OCI-LY7 (cell line): ENCODE data around the gene ENO4. TPM values are rescaled to one million over a fixed set of nuclear protein-coding genes. Genes with fewer than 3 reads are reported as not detected.

ENCODE experiments used
- BruUV-seq: library from RNA; stranded (reverse); fragments of 400-500 nt; replicated peaks from 2 replicates; lab custom pipeline; 2021; lab: Mats Ljungman, UMichigan
- CTCF ChIA-PET: fragments of 300-600 bp; sonication (Branson Sonifier 250); formaldehyde crosslinking; loops from one replicate; lab custom pipeline; 2022; ENCODE audit warnings: antibody characterized with exemption; ENCODE audit not compliant: unreplicated experiment; lab: Charles Lee
- POLR2A ChIA-PET: fragments of 300-600 bp; sonication (Branson Sonifier 250); formaldehyde crosslinking; loops from one replicate; lab custom pipeline; 2022; ENCODE audit warnings: antibody characterized with exemption; lab: Charles Lee
- DNase-seq: peaks from one replicate; pipeline ENCODE4 v3.0.0-alpha.2; 2015; ENCODE audit warnings: low spot score
- H2AFZ ChIP-seq: fragments of 200-600 bp; sonication (generic), shearing (Covaris generic); 2 replicates; pipeline ENCODE4 v1.6.1; 2014; ENCODE audit warnings: mild to moderate bottlenecking, antibody characterized with exemption, low read length, moderate library complexity
- H3K27ac ChIP-seq: fragments of 200-600 bp; sonication (generic); 2 replicates; pipeline ENCODE4 v1.5.1; 2014; ENCODE audit warnings: mixed run types, low read depth, mild to moderate bottlenecking, moderate library complexity, low read length, inconsistent platforms; ENCODE audit not compliant: poor library complexity, severe bottlenecking
- H3K36me3 ChIP-seq: fragments of 200-600 bp; sonication (generic); 2 replicates; pipeline ENCODE4 v1.6.1; 2014; ENCODE audit warnings: mild to moderate bottlenecking, antibody characterized with exemption, low read length, moderate library complexity, mixed read lengths; ENCODE audit not compliant: insufficient read depth
- H3K4me1 ChIP-seq: fragments of 200-600 bp; sonication (generic); 2 replicates; pipeline ENCODE4 v1.5.1; 2014; ENCODE audit warnings: mild to moderate bottlenecking, low read length; ENCODE audit not compliant: insufficient read depth, poor library complexity, severe bottlenecking
- H3K4me2 ChIP-seq: fragments of 200-600 bp; sonication (generic); 2 replicates; pipeline ENCODE4 v1.6.1; 2014; ENCODE audit warnings: mild to moderate bottlenecking, low read length
- H3K4me3 ChIP-seq: fragments of 200-600 bp; sonication (generic); 2 replicates; pipeline ENCODE4 v1.5.1; 2014; ENCODE audit warnings: mild to moderate bottlenecking, low read depth, low read length; ENCODE audit not compliant: poor library complexity, severe bottlenecking
- H3K79me2 ChIP-seq: fragments of 200-600 bp; sonication (generic); 2 replicates; pipeline ENCODE4 v1.6.1; 2016; ENCODE audit warnings: low read depth, mild to moderate bottlenecking, low read length, moderate library complexity, mixed read lengths; ENCODE audit not compliant: insufficient read depth
- H3K9me2 ChIP-seq: fragments of 200-600 bp; sonication (generic); 2 replicates; pipeline ENCODE4 v1.6.1; 2016; ENCODE audit warnings: mild to moderate bottlenecking, low read length, mixed read lengths; ENCODE audit not compliant: insufficient read depth
- H3K9me3 ChIP-seq: fragments of 200-600 bp; sonication (generic); 2 replicates; pipeline ENCODE4 v1.6.1; 2014; ENCODE audit warnings: mild to moderate bottlenecking, mixed run types, low read length, mixed read lengths
- H4K20me1 ChIP-seq: fragments of 200-600 bp; sonication (generic); 2 replicates; pipeline ENCODE4 v1.6.1; 2014; ENCODE audit warnings: mild to moderate bottlenecking, antibody characterized with exemption, low read length, moderate library complexity, mixed read lengths; ENCODE audit not compliant: insufficient read depth
- EZH2phosphoT487 ChIP-seq: fragments of 200-600 bp; sonication (generic); IDR thresholded peaks from 2 replicates; pipeline ENCODE4 v1.6.1; 2018; ENCODE audit warnings: low read depth, borderline replicate concordance, mild to moderate bottlenecking, mixed run types, antibody characterized with exemption, low read length, moderate library complexity, mixed read lengths
- intact Hi-C: fragments of 100-400 bp; cut with micrococcal nuclease; formaldehyde crosslinking; loops from one replicate; pipeline ENCODE4 v1.10.0; 2022; ENCODE audit not compliant: unreplicated experiment
- total RNA-seq, 2 experiments: library from RNA; depleted of rRNA in 1 of 2; stranded (reverse); fragments of >200 nt in 1 of 2; shearing (Covaris generic) in 1 of 2; gene quantifications; 2 replicates each; pipeline ENCODE4 v1.2.3, GENCODE V29; 2014 to 2022
- TF ChIP-seq, protein P1 (sequence below): fragments of 200-600 bp; sonication (generic); conservative IDR thresholded peaks from 2 replicates; pipeline ENCODE4 v1.5.1; 2014; ENCODE audit warnings: mild to moderate bottlenecking, antibody characterized with exemption, low read length, moderate library complexity, mixed read lengths

Gene ENO4
- total RNA-seq, 2 experiments from 2014 or later, result not detected

DNA sequence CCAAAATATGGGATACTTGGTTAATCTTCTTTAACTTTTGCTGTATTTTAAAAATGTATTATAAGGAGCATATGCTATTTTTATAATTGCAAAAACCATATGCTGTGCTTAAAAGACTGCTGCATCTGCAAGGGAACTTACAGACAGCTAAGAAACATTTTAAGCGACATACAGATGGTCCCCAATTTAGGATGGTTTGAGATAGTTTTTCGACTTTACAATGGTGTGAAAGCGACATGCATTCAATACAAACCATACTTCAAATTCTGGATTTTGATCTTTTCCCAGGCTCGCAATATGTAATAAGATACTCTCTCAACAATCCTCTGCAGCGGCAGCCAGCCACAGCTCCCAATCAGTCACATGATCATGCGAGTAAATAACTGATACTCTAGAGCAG, 82.5 kb downstream of the ENO4 start:
- H3K9me3 ChIP-seq, result no peaks in the 10 kb centered on the region
- H3K4me1 ChIP-seq, result no peaks in the 10 kb centered on the region
- H3K4me2 ChIP-seq, result no peak overlapping the region
- TF ChIP-seq, protein P1, sequence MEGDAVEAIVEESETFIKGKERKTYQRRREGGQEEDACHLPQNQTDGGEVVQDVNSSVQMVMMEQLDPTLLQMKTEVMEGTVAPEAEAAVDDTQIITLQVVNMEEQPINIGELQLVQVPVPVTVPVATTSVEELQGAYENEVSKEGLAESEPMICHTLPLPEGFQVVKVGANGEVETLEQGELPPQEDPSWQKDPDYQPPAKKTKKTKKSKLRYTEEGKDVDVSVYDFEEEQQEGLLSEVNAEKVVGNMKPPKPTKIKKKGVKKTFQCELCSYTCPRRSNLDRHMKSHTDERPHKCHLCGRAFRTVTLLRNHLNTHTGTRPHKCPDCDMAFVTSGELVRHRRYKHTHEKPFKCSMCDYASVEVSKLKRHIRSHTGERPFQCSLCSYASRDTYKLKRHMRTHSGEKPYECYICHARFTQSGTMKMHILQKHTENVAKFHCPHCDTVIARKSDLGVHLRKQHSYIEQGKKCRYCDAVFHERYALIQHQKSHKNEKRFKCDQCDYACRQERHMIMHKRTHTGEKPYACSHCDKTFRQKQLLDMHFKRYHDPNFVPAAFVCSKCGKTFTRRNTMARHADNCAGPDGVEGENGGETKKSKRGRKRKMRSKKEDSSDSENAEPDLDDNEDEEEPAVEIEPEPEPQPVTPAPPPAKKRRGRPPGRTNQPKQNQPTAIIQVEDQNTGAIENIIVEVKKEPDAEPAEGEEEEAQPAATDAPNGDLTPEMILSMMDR, result no peak
- TF ChIP-seq EZH2phosphoT487, result no peak
- no peaks in the 10 kb centered on the region for H3K9me2 ChIP-seq
- H4K20me1 ChIP-seq, result no peaks in the 10 kb centered on the region
- ChIA-PET POLR2A (no interaction called here), CTCF (no interaction called here)
- DNase-seq, result no peak
- H3K36me3 ChIP-seq, result no peaks in the 10 kb centered on the region
- H3K4me3 ChIP-seq, result no peak overlapping the region
- intact Hi-C loops, result no loop called here
- no peaks in the 10 kb centered on the region for H3K79me2 ChIP-seq
- H3K27ac ChIP-seq, result no peak overlapping the region
- no peak overlapping the region for H2AFZ ChIP-seq
- BruUV-seq, result no TSS peak

Other genes starting within 250 kb of the ENO4 start
- gene PNLIPRP2, start 228.5 kb upstream of the ENO4 start, total RNA-seq (2014; rRNA removed; shearing (Covaris generic)), result not detected in 2 replicates
- gene PNLIPRP2, start 228.5 kb upstream of the ENO4 start, total RNA-seq (2022), result not detected in 2 replicates
- gene HSPA12A, start 106.9 kb upstream of the ENO4 start, total RNA-seq (2014; rRNA removed; shearing (Covaris generic)), result not detected in 2 replicates
- gene HSPA12A, start 106.9 kb upstream of the ENO4 start, total RNA-seq (2022), result 3.3 and 3.7 TPM in 2 replicates
- not detected in 2 replicates for gene SHTN1, start 155.7 kb downstream of the ENO4 start, total RNA-seq (2014; rRNA removed; shearing (Covaris generic))
- gene SHTN1, start 155.7 kb downstream of the ENO4 start, total RNA-seq (2022), result not detected in 2 replicates